HepG2 (cell line): ENCODE results near the gene KRTAP29-1. TPM values are rescaled to one million over a fixed set of nuclear protein-coding genes. Genes with fewer than 3 reads are reported as not detected.

Source experiments
- ATAC-seq: fragments of 200-7000 bp; cut with Tn5 transposase; 3 replicates; pipeline ENCODE4 v1.9.1; 2020; ENCODE audit warnings: mild to moderate bottlenecking, moderate library complexity
- BruUV-seq: library from RNA; stranded (reverse); fragments of 400-500 nt; replicated peaks from 2 replicates; lab custom pipeline; 2021; lab: Mats Ljungman, UMichigan
- CTCF ChIA-PET: fragments of 300-600 bp; formaldehyde crosslinking; extraction: SDS; loops from one replicate; lab custom pipeline; 2021; ENCODE audit warnings: low total read pairs, inconsistent platforms, low intra/inter-chr PET ratio; lab: Yijun Ruan, JAX
- POLR2A ChIA-PET: fragments of 350-600 bp; sonication (Branson Sonifier 250); formaldehyde crosslinking; loops from one replicate; lab custom pipeline; 2020; ENCODE audit warnings: antibody characterized with exemption, inconsistent platforms; lab: Yijun Ruan, JAX
- DNase-seq: peaks from one replicate; pipeline ENCODE4 v3.0.0-alpha.2; 2015; ENCODE audit warnings: low spot score
- FAIRE-seq: peaks from 3 replicates; lab custom pipeline; 2011; peaks lifted over from hg19 to GRCh38; lab: Jason Lieb, UNC
- H2AFZ ChIP-seq: one replicate; pipeline ENCODE4 v1.6.1; 2011; ENCODE audit warnings: low read length, inconsistent platforms
- H3K27ac ChIP-seq: fragments of 300-600 bp; 3 replicates; pipeline ENCODE4 v1.8.0; 2011; ENCODE audit warnings: mixed run types, mild to moderate bottlenecking, mixed read lengths, low read length, inconsistent platforms; ENCODE audit not compliant: insufficient read depth; ENCODE audit errors: extremely low read length
- H3K27me3 ChIP-seq, 2 experiments: fragments of 200-600 bp in 1 of 2; 2 replicates in 1 of 2; 3 replicates in 1 of 2; pipeline versions ENCODE4 v1.6.0 to v1.8.0; 2011; ENCODE audit warnings: low read length in 2 of 2, mild to moderate bottlenecking in 2 of 2, moderate library complexity in 2 of 2, inconsistent platforms in 1 of 2; ENCODE audit not compliant: insufficient read depth in 2 of 2, control insufficient read depth in 1 of 2
- H3K36me3 ChIP-seq, 2 experiments: fragments of 200-600 bp in 1 of 2; replicated peaks in 1 of 2; 2 replicates in 1 of 2; 3 replicates in 1 of 2; pipeline versions ENCODE4 v1.5.1 to v1.8.0; 2011; ENCODE audit warnings: low read length in 2 of 2, inconsistent platforms in 1 of 2; ENCODE audit not compliant: insufficient read depth in 2 of 2, control insufficient read depth in 1 of 2
- H3K4me1 ChIP-seq: 2 replicates; pipeline ENCODE4 v1.5.1; 2012; ENCODE audit warnings: low read length, inconsistent platforms; ENCODE audit not compliant: insufficient read depth
- H3K4me2 ChIP-seq: 2 replicates; pipeline ENCODE4 v1.6.0; 2011; ENCODE audit warnings: low read depth, low read length, inconsistent platforms
- H3K4me3 ChIP-seq, 3 experiments: fragments of 200-600 bp in 1 of 3; sonication (generic), shearing (Covaris generic) in 1 of 3; replicated peaks in 1 of 3; 2 replicates each; pipeline ENCODE4 v1.5.1; 2011 to 2016; ENCODE audit warnings: low read length in 3 of 3, inconsistent platforms in 2 of 3, low read depth in 2 of 3, mild to moderate bottlenecking in 2 of 3, control low read depth in 1 of 3, mixed read lengths in 1 of 3; ENCODE audit not compliant: insufficient read depth in 1 of 3
- H3K79me2 ChIP-seq: one replicate; pipeline ENCODE4 v1.6.1; 2011; ENCODE audit warnings: low read length, inconsistent platforms; ENCODE audit not compliant: insufficient read depth
- H3K9ac ChIP-seq: 2 replicates; pipeline ENCODE4 v1.6.0; 2011; ENCODE audit warnings: mild to moderate bottlenecking, low read depth, low read length, inconsistent platforms; ENCODE audit not compliant: insufficient read depth
- H3K9me3 ChIP-seq: 2 replicates; pipeline ENCODE4 v1.5.1; 2012; ENCODE audit warnings: mild to moderate bottlenecking, low read length
- H4K20me1 ChIP-seq: 2 replicates; pipeline ENCODE4 v1.6.0; 2011; ENCODE audit warnings: inconsistent platforms, mild to moderate bottlenecking, low read length, moderate library complexity; ENCODE audit not compliant: insufficient read depth
- BRD4 ChIP-seq: sonication (generic); formaldehyde crosslinking; IDR thresholded peaks from 2 replicates; pipeline ENCODE4 v1.4.0; 2020; ENCODE audit warnings: missing genetic modification reagents
- FOXK2 ChIP-seq: fragments of 450-650 bp; IDR thresholded peaks from 2 replicates; pipeline ENCODE4 v1.6.1; 2016
- HNRNPL ChIP-seq: fragments of 200-400 bp; formaldehyde crosslinking; IDR thresholded peaks from 2 replicates; pipeline ENCODE4 v1.6.1; 2017; ENCODE audit warnings: mild to moderate bottlenecking, low read depth, low read length
- MAFG ChIP-seq: sonication (generic); formaldehyde crosslinking; IDR thresholded peaks from 2 replicates; pipeline ENCODE4 v1.5.1; 2020; ENCODE audit warnings: mild to moderate bottlenecking, missing genetic modification reagents
- NFE2L2 ChIP-seq: fragments of 150-350 bp; IDR thresholded peaks from 2 replicates; pipeline ENCODE4 v1.6.1; 2014; ENCODE audit warnings: low read length
- ZNF292 ChIP-seq: sonication (generic); formaldehyde crosslinking; IDR thresholded peaks from 2 replicates; pipeline ENCODE4 v1.8.1; 2022; ENCODE audit warnings: mild to moderate bottlenecking, low read depth, missing genetic modification reagents, borderline replicate concordance
- WGBS: methylation state at CpG from one replicate; pipeline ENCODE4 v1.1.6; 2017; ENCODE audit warnings: low lambda C conversion rate; 5-methylcytosine and 5-hydroxymethylcytosine counted together
- in situ Hi-C: cut with HindIII; loops from 2 replicates; pipeline ENCODE4 v1.10.0; 2017; ENCODE audit warnings: low pct_unique_long_range_greater_than_20kb; ENCODE audit not compliant: extremely low pct_ligation_motif_present
- intact Hi-C: fragments of 100-400 bp; cut with micrococcal nuclease; formaldehyde crosslinking; loops from one replicate; pipeline ENCODE4 v1.10.0; 2022; ENCODE audit not compliant: unreplicated experiment
- polyA plus RNA-seq, 8 experiments: library from polyadenylated mRNA; depleted of rRNA in 3 of 8; stranded (reverse) in 7 of 8; unstranded in 1 of 8; fragments of >200 nt; fragmentation: Illumina TruSeq in 4 of 8; extraction: Trizol in 4 of 8; gene quantifications; 2 replicates each; pipeline versions ENCODE4 v1.2.1 to v1.2.3, GENCODE V29; 2011 to 2016; ENCODE audit warnings: low read depth in 4 of 8, missing spikeins in 1 of 8, mixed read lengths in 1 of 8; ENCODE audit not compliant: insufficient read depth in 1 of 8
- total RNA-seq, 5 experiments: library from RNA; depleted of rRNA; stranded (reverse); fragments of >200 nt; fragmentation: Illumina TruSeq; extraction: Trizol; gene quantifications; 2 replicates each; pipeline ENCODE4 v1.2.3, GENCODE V29; 2016; ENCODE audit warnings: low read depth in 1 of 5
- TF ChIP-seq, protein P1 (sequence below): sonication (generic); formaldehyde crosslinking; IDR thresholded peaks from 2 replicates; pipeline ENCODE4 v1.9.0; 2021; ENCODE audit warnings: mild to moderate bottlenecking, missing genetic modification reagents

The KRTAP29-1 gene
- total and polyA plus RNA-seq, 2 of the 13 experiments (the other 11 are each of a cell fraction or from before 2014, with no cell fraction given): not detected

DNA sequence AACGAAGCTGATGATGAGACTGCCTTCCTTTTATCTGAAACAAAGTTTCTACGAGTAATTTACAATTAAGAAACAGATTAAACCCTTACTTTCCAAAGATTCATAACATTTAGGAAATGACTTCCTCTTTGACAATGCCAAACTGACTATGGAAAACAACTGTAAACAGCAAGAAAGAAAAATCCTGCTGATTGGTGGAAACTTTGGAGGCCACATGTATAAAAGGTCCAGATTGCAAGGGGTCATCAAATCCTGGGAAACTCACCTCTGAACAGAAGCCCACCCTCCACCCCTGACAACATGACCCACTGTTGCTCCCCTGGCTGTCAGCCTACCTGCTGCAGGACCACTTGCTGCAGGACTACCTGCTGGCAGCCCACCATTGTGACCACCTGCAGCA is 37.6 kb downstream of the KRTAP29-1 start, which contains the start of gene KRTAP9-6:
KRTAP9-6 (plus strand) TSS at position 301 of the 400 bp plus-strand sequence; CDS start at position 301, 0 bp downstream.
- H3K36me3 ChIP-seq: no peaks in the 10 kb centered on the region
- BruUV-seq: no TSS peak
- H3K4me2 ChIP-seq: no peak within 1 kb of the TSS
- no peaks in the 10 kb centered on the region for H3K4me1 ChIP-seq
- 0% methylated on average over 2 of the region's 2 CpGs for WGBS
- no peak within 1 kb of the TSS for H3K27ac ChIP-seq
- CTCF ChIA-PET: no interaction called here
- no peak for TF ChIP-seq BRD4
- no peak for TF ChIP-seq MAFG (CRISPR knock-in tag)
- TF ChIP-seq, protein P1, sequence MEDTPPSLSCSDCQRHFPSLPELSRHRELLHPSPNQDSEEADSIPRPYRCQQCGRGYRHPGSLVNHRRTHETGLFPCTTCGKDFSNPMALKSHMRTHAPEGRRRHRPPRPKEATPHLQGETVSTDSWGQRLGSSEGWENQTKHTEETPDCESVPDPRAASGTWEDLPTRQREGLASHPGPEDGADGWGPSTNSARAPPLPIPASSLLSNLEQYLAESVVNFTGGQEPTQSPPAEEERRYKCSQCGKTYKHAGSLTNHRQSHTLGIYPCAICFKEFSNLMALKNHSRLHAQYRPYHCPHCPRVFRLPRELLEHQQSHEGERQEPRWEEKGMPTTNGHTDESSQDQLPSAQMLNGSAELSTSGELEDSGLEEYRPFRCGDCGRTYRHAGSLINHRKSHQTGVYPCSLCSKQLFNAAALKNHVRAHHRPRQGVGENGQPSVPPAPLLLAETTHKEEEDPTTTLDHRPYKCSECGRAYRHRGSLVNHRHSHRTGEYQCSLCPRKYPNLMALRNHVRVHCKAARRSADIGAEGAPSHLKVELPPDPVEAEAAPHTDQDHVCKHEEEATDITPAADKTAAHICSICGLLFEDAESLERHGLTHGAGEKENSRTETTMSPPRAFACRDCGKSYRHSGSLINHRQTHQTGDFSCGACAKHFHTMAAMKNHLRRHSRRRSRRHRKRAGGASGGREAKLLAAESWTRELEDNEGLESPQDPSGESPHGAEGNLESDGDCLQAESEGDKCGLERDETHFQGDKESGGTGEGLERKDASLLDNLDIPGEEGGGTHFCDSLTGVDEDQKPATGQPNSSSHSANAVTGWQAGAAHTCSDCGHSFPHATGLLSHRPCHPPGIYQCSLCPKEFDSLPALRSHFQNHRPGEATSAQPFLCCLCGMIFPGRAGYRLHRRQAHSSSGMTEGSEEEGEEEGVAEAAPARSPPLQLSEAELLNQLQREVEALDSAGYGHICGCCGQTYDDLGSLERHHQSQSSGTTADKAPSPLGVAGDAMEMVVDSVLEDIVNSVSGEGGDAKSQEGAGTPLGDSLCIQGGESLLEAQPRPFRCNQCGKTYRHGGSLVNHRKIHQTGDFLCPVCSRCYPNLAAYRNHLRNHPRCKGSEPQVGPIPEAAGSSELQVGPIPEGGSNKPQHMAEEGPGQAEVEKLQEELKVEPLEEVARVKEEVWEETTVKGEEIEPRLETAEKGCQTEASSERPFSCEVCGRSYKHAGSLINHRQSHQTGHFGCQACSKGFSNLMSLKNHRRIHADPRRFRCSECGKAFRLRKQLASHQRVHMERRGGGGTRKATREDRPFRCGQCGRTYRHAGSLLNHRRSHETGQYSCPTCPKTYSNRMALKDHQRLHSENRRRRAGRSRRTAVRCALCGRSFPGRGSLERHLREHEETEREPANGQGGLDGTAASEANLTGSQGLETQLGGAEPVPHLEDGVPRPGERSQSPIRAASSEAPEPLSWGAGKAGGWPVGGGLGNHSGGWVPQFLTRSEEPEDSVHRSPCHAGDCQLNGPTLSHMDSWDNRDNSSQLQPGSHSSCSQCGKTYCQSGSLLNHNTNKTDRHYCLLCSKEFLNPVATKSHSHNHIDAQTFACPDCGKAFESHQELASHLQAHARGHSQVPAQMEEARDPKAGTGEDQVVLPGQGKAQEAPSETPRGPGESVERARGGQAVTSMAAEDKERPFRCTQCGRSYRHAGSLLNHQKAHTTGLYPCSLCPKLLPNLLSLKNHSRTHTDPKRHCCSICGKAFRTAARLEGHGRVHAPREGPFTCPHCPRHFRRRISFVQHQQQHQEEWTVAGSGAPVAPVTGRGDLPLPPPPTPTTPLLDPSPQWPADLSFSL (CRISPR knock-in tag): no peak
- no peak for TF ChIP-seq FOXK2
- TF ChIP-seq ZNF292 (CRISPR knock-in tag): no peak
- TF ChIP-seq HNRNPL: no peak
- no peak for TF ChIP-seq NFE2L2
- intact Hi-C loops (no loop called here), in situ Hi-C loops (no loop called here)
- ATAC-seq (no peak), DNase-seq (no peak), FAIRE-seq (no peak)
- H3K9me3 ChIP-seq: no peaks in the 10 kb centered on the region
- H4K20me1 ChIP-seq: no peaks in the 10 kb centered on the region
- POLR2A ChIA-PET: no interaction called here
- no peaks in the 10 kb centered on the region; a peak in 1 of 5 replicates for H3K27me3 ChIP-seq
- H3K79me2 ChIP-seq: no peaks in the 10 kb centered on the region
- no peak within 1 kb of the TSS for H3K4me3 ChIP-seq
- H2AFZ ChIP-seq: no peak within 1 kb of the TSS
- no peak within 1 kb of the TSS for H3K9ac ChIP-seq
